Right ventricle myocardium inferior (tissue), 1 donor: ENCODE results near the gene EEIG1. TPM values are rescaled to one million over a fixed set of nuclear protein-coding genes. Genes with fewer than 3 reads are reported as not detected.

Experiments used
- ATAC-seq: fragments of 200-7000 bp; cut with Tn5 transposase; one replicate; pipeline ENCODE4 v1.9.1; 2020; ENCODE audit warnings: mild to moderate bottlenecking, moderate library complexity
- DNase-seq: peaks from one replicate; pipeline ENCODE4 v3.0.0; 2021; ENCODE audit errors: missing footprints
- intact Hi-C: fragments of 100-400 bp; cut with DNase I; formaldehyde crosslinking; loops from one replicate; pipeline ENCODE4 v1.11.0; 2022
- total RNA-seq: library from RNA; stranded (reverse); fragmentation: NEBNext Ultra II Directional; extraction: Animal tissue kit (Norgen Biotek cat#: 25700); gene quantifications from one replicate; pipeline ENCODE4 v1.2.1, GENCODE V29; 2021
- donor health status: DM: no; HTN: yes; CAD: no; lungs with severe emphysema.

Gene EEIG1
- total RNA-seq, 1 donor from 2014 or later: 25.3 TPM

DNA sequence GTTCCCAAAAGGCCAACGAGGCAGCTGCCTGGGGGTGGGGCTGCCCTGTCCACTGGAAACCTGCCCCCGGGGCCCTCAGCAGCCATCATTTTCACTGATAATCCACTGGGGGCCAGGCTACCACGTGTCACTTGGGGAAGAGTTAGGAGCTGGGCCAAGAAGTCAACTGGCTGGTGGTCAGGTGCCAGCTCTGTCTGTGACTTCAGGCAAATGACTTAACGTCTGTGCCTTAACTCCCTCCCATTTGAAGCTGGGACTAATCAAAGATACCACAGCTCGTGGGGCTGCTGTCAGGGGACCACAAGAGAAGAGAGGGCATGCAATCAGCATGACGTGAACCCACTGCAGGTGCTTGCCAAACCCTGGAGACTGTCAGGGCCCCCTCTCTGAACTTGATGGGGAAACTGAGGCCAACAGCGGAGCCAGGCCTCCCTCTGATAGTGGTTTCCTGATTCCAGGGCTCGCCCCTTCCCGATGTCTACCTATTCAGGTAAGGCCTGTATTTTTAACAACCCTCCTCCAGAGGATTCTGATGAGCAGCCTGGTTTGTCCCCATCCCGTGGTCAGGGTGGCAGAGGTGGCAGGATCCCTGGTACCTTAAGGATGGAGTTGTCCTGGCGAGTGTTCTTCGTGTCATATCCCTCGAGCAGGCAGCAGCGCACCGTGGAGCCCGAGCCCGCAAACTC is 30.8 kb downstream of the EEIG1 start:
- peak; percentile 45 for ATAC-seq
- DNase-seq: peak; percentile 52
- intact Hi-C loops: no loop called here

- DNase-seq: peak; percentile 62
- ATAC-seq: no peak
- intact Hi-C loops: no loop called here
Observed at GRCh38 chr9:127947841-127948710, 32.7 kb downstream of the EEIG1 start.

DNA sequence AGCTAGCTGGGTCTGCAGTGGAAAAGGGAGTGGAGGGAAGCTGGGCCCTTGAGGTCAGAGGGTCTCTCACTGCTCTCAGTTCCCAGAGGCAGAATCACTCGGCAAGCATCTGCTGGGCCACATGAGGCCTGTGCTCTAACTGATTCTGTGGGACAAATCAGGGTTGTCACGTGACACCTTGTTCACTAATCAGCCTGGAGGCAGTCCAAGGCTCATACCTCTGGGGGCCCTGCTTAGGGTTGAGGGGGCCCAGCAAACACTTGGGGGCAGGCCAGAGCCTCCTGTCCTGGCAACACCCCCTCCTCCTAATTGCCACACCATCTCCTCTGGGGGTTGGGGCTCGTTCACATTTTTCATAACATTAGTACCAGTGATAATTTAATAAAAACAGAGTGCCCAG is 34.1 kb downstream of the EEIG1 start:
- intact Hi-C loops: no loop called here
- DNase-seq: peak; percentile 56
- ATAC-seq: peak; percentile 11

DNA sequence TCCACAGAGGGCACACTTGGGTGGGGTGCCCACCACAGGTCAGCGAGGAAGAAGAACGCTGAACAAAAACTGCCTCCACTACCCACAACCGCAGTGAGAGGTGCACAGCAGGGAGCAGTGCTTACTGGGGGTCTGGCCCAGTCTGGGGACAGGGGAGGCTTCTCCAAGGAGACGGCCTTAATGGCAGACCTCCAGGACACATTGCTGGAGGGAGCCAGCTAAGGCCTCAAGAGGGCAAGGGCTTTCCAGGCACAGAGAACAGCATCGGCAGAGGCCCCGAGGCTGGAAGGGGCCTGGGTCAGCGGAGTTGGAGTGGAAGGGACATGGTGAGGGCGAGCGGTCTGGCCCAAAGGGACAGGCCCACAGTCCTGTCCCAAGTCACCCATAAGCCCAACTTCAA is 34.8 kb downstream of the EEIG1 start:
- ATAC-seq (no peak), DNase-seq (peak; percentile 44)
- intact Hi-C loops: no loop called here

GRCh38 chr9:127945338-127945737 is 35.5 kb downstream of the EEIG1 start:
- intact Hi-C loops: no loop called here
- ATAC-seq: no peak
- DNase-seq: peak; percentile 59

GRCh38 chr9:127944586-127945218 is 36.1 kb downstream of the EEIG1 start:
- no peak for ATAC-seq
- DNase-seq: peak; percentile 53
- intact Hi-C loops: loop anchor here (5.0 kb wide), 1 partner anchor 173 kb away; no protein-coding TSS in a partner anchor

GRCh38 chr9:127943731-127944144 is 37.1 kb downstream of the EEIG1 start:
- intact Hi-C loops: loop anchor here (1.0 to 5.0 kb wide), 3 partner anchors 37 to 174 kb away; partner anchors contain the start of gene EEIG1
- DNase-seq (peak; percentile 93), ATAC-seq (peak; percentile 79)

DNA sequence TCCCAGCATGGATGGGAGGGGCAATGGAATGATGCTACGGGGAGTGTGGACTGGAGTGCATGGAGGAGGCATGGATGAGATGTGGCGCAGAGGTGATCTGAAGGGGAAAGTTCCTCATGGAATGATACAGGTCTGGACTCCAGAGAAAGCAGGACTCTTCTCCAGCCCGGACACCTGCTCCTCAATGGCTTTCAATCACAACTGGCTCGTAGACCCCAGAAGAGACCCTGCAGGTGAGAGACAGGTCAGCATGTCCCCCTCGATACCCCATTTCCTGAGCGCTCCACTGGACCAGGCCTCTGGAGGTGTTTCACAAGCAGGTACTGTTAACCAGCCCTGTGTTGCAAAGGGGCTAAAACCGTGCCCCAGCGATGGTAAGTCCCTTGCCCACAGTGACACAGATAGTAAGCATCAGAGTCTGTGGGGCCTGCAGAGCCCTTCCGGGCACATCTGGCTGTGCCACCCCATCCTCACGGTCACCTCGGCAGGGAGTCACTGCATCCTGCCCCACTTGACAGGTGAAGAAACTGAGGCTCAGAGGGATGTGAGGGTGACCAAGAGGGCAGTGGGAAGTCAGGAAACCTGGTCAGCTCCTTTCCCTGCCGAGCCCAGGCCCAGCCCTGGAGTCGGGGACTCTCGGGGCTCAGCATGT is 37.7 kb downstream of the EEIG1 start:
- intact Hi-C loops: loop anchor here (1.0 to 5.0 kb wide), 3 partner anchors 38 to 174 kb away; partner anchors contain the start of gene EEIG1
- ATAC-seq (no peak), DNase-seq (peak; percentile 50)

GRCh38 chr9:127942216-127943010 is 38.4 kb downstream of the EEIG1 start:
- peak; percentile 90 for DNase-seq
- ATAC-seq: peak; percentile 64
- intact Hi-C loops: loop anchor here (1.0 to 5.0 kb wide), 3 partner anchors 38 to 175 kb away; partner anchors contain the start of gene EEIG1

DNA sequence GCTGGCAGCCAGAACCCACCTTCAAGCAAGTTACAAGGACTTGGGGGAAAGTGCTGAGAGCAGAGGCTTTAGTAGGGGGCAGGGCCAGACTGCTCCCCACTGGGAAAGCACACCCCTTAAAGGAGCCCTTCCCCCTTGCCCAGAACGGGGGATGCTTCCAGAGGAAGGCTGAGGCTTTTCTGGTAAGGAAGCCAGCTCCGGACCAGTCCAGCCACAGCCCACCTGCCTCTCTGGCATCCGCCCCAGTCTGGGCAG is 38.9 kb downstream of the EEIG1 start:
- intact Hi-C loops: loop anchor here (2.0 to 5.0 kb wide), 2 partner anchors 39 to 175 kb away; partner anchors contain the start of gene EEIG1
- no peak for DNase-seq
- no peak for ATAC-seq

DNA sequence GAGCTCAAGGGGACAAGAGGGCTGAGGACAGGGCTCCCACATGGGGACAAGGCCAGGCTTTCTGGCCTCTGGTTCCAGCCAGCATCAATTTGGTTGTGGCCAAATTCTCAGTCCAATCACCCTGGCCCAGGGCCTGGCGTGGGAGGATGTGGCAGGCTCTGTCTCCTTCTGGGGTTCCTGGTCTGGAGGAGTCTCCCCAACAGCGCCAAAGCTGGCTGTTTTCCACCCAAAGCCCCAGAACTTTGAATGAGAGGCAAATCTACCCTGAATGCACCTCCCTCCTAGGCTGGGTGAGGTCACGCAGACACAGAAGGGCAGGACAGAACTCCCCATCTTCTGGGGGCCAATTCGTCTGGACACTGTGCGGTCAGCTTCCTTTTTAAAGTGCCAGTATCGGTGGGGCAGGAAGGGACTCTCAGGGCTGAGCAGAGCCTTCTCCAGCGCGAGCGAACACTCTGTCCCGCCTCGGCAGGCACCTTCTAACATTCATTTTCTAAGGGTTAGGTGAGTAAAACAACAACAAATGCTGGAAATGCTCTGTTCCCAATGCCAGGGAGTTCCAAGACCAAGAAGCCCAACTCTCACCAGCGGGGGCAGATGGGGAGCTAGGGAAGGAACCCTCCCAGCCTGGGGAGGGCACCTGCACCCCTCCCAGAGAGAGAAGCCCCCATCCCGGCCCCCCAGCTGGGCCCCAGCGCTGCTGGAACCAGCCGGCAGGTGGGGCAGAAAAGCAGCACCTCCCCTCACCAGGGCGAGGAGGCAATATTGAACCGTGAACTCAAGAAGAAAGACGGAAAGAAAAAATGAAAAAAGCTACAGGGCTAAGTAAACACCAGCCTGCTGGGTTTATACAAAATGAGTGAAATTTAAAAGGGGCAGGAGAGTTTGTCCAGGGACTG is 39.5 kb downstream of the EEIG1 start:
- no peak for ATAC-seq
- peak; percentile 53 for DNase-seq
- intact Hi-C loops: loop anchor here (5.0 kb wide), 1 partner anchor 176 kb away; no protein-coding TSS in a partner anchor

DNA sequence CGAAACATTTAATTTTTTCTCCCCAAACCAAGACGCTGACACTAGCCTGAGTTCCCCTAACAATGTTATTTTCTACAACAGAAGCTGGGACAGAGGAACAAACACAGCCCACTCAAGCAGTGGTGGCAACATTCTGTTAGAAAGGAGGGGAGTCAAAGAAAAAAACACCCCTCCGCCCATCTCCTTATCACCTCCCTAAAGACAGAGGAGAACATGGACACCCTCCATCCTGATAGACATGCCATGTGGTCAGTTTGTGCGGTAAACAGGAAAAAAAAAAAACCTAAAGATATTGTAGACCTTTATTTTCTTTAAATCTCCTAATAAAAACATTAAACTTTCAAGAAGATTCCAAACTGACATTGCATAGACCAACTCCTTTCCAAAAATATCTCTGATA is 40.2 kb downstream of the EEIG1 start:
- no peak for DNase-seq
- intact Hi-C loops: loop anchor here (5.0 kb wide), 1 partner anchor 177 kb away; no protein-coding TSS in a partner anchor
- ATAC-seq: no peak

- DNase-seq (peak; percentile 55), ATAC-seq (peak; percentile 17)
- intact Hi-C loops: no loop called here
Observed at GRCh38 chr9:127938298-127938690, 42.5 kb downstream of the EEIG1 start.

DNA sequence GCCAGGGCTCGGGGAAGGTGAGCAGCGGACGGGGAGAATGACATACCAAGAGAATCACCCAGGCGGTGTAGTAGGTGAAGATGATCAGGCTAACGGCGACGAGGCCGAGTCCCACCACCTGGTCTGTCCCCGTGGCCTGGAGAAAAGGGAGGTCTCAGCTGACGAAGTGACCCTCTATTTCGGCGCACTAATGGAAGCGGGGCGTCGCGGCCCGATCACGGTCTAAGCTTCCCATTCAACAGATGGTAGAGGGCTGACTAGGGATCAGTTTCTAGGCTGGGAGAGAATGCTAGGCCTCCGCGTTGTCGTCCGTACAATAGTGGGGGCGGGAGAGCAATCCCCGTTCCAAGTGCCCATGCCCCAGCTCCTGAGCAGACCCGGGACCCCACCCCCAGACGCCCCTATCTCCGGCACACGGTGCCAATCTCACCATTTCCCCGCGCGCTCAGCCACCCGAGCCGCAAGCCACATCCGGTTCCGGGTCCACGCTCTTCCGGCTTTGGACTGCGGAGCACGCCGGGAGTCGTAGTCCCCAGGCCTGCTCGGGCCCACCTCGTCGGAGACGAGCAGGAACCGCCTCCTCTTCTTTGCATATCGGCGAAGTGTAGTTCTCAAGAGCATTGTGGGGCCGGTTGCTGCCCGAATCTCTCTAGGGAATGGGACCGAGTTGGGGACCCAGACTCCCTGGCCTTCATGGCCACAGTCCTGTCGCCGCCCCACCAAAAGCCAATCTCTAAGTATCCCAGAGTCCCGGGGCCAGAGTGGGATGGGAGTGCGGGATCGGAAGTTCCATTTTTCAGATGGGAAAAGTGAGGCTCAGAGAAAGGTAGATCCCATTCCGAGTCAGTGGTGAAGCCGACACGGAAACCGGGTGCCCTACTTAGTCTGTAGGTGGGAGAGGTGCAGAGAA is 43.1 kb downstream of the EEIG1 start, which contains the start of gene DPM2:
DPM2 (minus strand) TSS at position 467 of the 910 bp plus-strand sequence; CDS start at position 433, 34 bp downstream.
- peak; percentile 91 for DNase-seq
- intact Hi-C loops: no loop called here
- ATAC-seq: peak; percentile 89

GRCh38 chr9:127937056-127937387 is 43.8 kb downstream of the EEIG1 start:
- intact Hi-C loops: no loop called here
- ATAC-seq: no peak
- DNase-seq: peak; percentile 67

DNA sequence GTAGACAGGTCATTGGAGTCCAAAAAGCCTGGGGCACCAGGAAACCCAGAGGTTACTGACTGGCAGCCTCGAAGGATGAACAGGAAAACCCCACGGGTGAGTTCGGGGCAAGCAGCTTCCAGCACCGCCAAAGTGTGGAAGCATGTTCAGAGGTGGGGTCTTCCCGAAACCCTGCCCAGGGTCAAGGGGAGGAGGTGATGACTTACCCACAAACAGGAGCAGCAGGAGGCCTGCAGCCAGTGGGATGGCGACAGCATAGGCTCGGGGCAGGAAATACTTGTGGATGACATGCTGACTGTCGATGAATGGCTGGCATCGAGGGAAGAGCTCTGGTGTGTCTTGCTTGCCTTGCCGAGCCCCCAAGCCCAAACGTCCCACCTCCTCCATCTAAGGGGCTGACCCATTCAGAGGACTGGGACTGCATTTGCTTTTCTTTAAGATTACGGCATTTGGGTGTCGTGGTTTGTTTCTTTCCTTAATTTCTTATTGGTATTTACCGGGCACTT is 44.4 kb downstream of the EEIG1 start:
- DNase-seq (no peak), ATAC-seq (no peak)
- intact Hi-C loops: no loop called here
